Loucy (cell line): ENCODE results near the gene AMHR2.

ENCODE experiments used
- H2AFZ ChIP-seq: fragments of 200-600 bp; sonication (generic); 2 replicates; pipeline ENCODE4 v1.6.0; 2016; ENCODE audit warnings: antibody characterized with exemption, mild to moderate bottlenecking, low read length, moderate library complexity
- H3F3A ChIP-seq: fragments of 200-600 bp; 2 replicates; pipeline ENCODE4 v1.6.0; 2016; ENCODE audit warnings: antibody characterized with exemption, low read depth, mild to moderate bottlenecking
- H3K27me3 ChIP-seq: fragments of 200-600 bp; sonication (generic); 2 replicates; pipeline ENCODE4 v1.6.1; 2014; ENCODE audit warnings: low read length, mild to moderate bottlenecking; ENCODE audit not compliant: insufficient read depth, poor library complexity, severe bottlenecking
- H3K36me3 ChIP-seq: fragments of 200-600 bp; sonication (generic); 2 replicates; pipeline ENCODE4 v1.6.1; 2016; ENCODE audit warnings: low read length; ENCODE audit not compliant: insufficient read depth
- H3K4me1 ChIP-seq: fragments of 200-600 bp; sonication (generic); 2 replicates; pipeline ENCODE4 v1.5.1; 2014; ENCODE audit warnings: low read length, mild to moderate bottlenecking; ENCODE audit not compliant: insufficient read depth, poor library complexity, severe bottlenecking
- H3K4me2 ChIP-seq: fragments of 200-600 bp; sonication (generic); 2 replicates; pipeline ENCODE4 v1.6.0; 2014; ENCODE audit warnings: antibody characterized with exemption, low read length, low read depth, mild to moderate bottlenecking; ENCODE audit not compliant: poor library complexity, severe bottlenecking
- H3K4me3 ChIP-seq: fragments of 200-600 bp; sonication (generic); 2 replicates; pipeline ENCODE4 v1.5.1; 2014; ENCODE audit warnings: low read length, mild to moderate bottlenecking, mixed read lengths; ENCODE audit not compliant: poor library complexity, severe bottlenecking
- H3K79me2 ChIP-seq: fragments of 200-600 bp; sonication (generic); 2 replicates; pipeline ENCODE4 v1.6.1; 2014; ENCODE audit warnings: low read length; ENCODE audit not compliant: insufficient read depth
- H3K9ac ChIP-seq: fragments of 200-600 bp; sonication (generic); 2 replicates; pipeline ENCODE4 v1.6.0; 2014; ENCODE audit warnings: mild to moderate bottlenecking, low read depth, low read length, moderate library complexity; ENCODE audit not compliant: poor library complexity, severe bottlenecking
- H3K9me2 ChIP-seq: fragments of 200-600 bp; sonication (generic); replicated peaks from 2 replicates; pipeline ENCODE4 v1.6.1; 2016; ENCODE audit warnings: low read depth, low read length, mixed read lengths
- H3K9me3 ChIP-seq: fragments of 200-600 bp; sonication (generic); 2 replicates; pipeline ENCODE4 v1.6.1; 2014; ENCODE audit warnings: mild to moderate bottlenecking, antibody characterized with exemption, low read length, low read depth; ENCODE audit not compliant: insufficient read depth
- H4K20me1 ChIP-seq: fragments of 200-600 bp; sonication (generic); 2 replicates; pipeline ENCODE4 v1.6.0; 2014; ENCODE audit warnings: antibody characterized with exemption, low read length, mild to moderate bottlenecking; ENCODE audit not compliant: insufficient read depth, poor library complexity, severe bottlenecking
- CTCF ChIP-seq: fragments of 200-600 bp; sonication (generic); conservative IDR thresholded peaks from 2 replicates; pipeline ENCODE4 v1.5.1; 2014; ENCODE audit warnings: mild to moderate bottlenecking, antibody characterized with exemption, low read length
- EZH2phosphoT487 ChIP-seq: fragments of 200-600 bp; IDR thresholded peaks from 2 replicates; pipeline ENCODE4 v1.6.1; 2018; ENCODE audit warnings: antibody characterized with exemption, mild to moderate bottlenecking, moderate library complexity, borderline replicate concordance

The AMHR2 gene

GRCh38 chr12:53478865-53479264 is 55.2 kb downstream of the AMHR2 start:
- H3K79me2 ChIP-seq = peaks cover 51% of the 10 kb centered on the region
- H3K36me3 ChIP-seq = peaks cover 97% of the 10 kb centered on the region
- H3K4me2 ChIP-seq = no peak overlapping the region
- no peak overlapping the region for H2AFZ ChIP-seq
- no peak overlapping the region for H3K4me3 ChIP-seq
- peaks cover 88% of the 10 kb centered on the region for H4K20me1 ChIP-seq
- no peaks in the 10 kb centered on the region for H3K4me1 ChIP-seq
- no peaks in the 10 kb centered on the region for H3K27me3 ChIP-seq
- H3F3A ChIP-seq = peaks cover 4% of the 10 kb centered on the region; the same call in 1 of the 2 replicates
- H3K9ac ChIP-seq = no peak overlapping the region
- no peaks in the 10 kb centered on the region for H3K9me3 ChIP-seq
- H3K9me2 ChIP-seq = no peaks in the 10 kb centered on the region
- TF ChIP-seq CTCF (no peak), EZH2phosphoT487 (no peak)

- Histone ChIP-seq H3K79me2 (peaks cover 47% of the 10 kb centered on the region), H3K9ac (no peak overlapping the region), H2AFZ (no peak overlapping the region), H3K4me2 (no peak overlapping the region), H3K9me2 (no peaks in the 10 kb centered on the region), H3K4me3 (no peak overlapping the region), H3K36me3 (peaks cover 96% of the 10 kb centered on the region), H3F3A (peaks cover 4% of the 10 kb centered on the region; the same call in 1 of the 2 replicates), H4K20me1 (peaks cover 83% of the 10 kb centered on the region), H3K27me3 (no peaks in the 10 kb centered on the region), H3K9me3 (no peaks in the 10 kb centered on the region), H3K4me1 (no peaks in the 10 kb centered on the region)
- TF ChIP-seq CTCF (no peak), EZH2phosphoT487 (no peak)
These were observed 55.7 kb downstream of the AMHR2 start for GRCh38 chr12:53479331-53479730.

GRCh38 chr12:53480491-53481442 is 57.1 kb downstream of the AMHR2 start:
- Histone ChIP-seq H3K36me3 (peaks cover 94% of the 10 kb centered on the region), H3K4me1 (no peaks in the 10 kb centered on the region), H3F3A (peaks cover 4% of the 10 kb centered on the region; the same call in 1 of the 2 replicates), H3K4me3 (no peak overlapping the region), H3K9me2 (no peaks in the 10 kb centered on the region), H3K27me3 (no peaks in the 10 kb centered on the region), H3K9me3 (no peaks in the 10 kb centered on the region), H4K20me1 (peaks cover 69% of the 10 kb centered on the region), H3K79me2 (peaks cover 33% of the 10 kb centered on the region), H3K9ac (no peak overlapping the region), H3K4me2 (no peak overlapping the region), H2AFZ (no peak overlapping the region)
- no peak for TF ChIP-seq CTCF
- no peak for TF ChIP-seq EZH2phosphoT487
